WTC11 (cell line): ENCODE data around the gene ARID2.

Source experiments
- GABPB1 ChIP-seq: sonication (generic); formaldehyde crosslinking; IDR thresholded peaks from 2 replicates; pipeline ENCODE4 v1.8.1; 2023; ENCODE audit warnings: mild to moderate bottlenecking, missing genetic modification reagents
- GRHL2 ChIP-seq: fragments of 250-450 bp; sonication (Bioruptor Pico); IDR thresholded peaks from 2 replicates; pipeline ENCODE4 v1.8.0; 2022; ENCODE audit warnings: mild to moderate bottlenecking, moderate library complexity; ENCODE audit not compliant: insufficient replicate concordance, severe bottlenecking

DNA sequence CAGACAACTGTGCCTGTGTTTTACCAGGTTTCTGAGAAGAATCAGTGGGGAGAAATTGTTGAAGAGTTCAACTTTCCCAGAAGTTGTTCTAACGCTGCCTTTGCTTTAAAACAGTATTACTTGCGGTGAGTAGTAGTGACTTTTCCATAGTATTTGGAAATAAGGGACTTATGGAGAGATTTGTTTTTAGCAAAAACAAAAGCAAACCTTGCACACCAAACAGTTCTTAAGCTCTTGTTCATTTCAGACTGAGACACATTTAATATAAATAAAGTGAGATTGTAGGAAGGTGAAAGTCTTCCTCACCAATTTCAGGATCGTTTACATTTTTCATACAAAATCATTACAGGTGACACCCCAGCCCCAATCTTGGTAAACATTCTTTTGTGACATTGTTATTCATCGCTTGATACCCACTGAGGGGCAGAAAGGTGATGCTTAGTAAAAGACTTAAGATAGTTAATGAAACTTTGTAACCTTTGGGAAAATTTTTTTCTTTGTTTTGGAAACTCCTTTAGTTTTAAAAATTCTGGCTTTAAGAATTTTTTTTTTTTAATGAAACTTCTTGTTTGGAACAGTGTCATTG is 1.8 kb downstream of the ARID2 start:
- TF ChIP-seq GRHL2 (CRISPR knock-in tag) (no peak), GABPB1 (CRISPR knock-in tag) (no peak)
